Measurements from ENCODE around the gene HMX1.

The HMX1 gene

DNA sequence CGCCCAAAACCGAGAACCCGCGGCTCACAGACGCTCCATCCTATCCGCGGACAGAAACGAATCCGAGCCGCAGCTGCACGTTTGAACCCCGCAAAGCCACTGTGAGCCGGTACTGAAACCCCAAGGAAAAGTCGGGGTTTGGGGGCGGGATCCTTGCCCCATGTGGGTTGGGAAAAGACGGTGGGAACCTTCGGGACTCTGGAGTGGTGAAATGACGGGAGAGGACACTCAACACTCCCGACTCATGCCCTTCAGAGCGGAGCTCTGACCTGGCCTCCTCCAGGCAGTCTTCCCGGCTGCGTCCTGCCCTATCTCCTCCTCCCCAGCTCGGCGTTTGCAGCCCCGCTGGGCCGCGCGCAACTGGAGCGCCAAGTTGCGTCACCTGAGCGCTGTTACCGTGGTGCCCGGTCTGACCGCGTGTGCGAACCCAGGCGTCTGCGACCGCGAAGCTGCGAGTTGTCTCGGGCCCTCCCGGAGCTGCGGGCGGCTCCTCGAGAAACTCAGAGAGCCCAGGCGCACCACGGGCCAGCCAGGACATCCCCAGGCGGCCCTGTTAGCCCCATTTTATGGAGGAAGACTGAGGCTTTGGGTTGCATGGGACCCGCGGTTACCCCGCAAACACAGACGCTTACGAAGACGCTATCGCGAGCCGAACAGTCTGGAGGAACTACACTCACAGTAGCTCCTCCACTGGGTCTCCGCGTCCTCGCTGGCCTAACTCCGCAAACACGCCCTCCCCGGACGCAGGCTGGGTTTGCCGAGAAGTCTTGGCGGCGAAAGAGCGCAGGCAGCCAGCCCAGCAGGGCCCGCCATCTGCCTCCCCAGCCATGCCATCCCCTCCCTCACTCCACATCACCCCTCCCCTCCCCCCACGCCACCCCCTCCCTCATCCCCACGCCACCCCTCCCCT is 20.3 kb upstream of the HMX1 start:
- no peak for DNase-seq (ENCODE audit: low read depth)

DNA sequence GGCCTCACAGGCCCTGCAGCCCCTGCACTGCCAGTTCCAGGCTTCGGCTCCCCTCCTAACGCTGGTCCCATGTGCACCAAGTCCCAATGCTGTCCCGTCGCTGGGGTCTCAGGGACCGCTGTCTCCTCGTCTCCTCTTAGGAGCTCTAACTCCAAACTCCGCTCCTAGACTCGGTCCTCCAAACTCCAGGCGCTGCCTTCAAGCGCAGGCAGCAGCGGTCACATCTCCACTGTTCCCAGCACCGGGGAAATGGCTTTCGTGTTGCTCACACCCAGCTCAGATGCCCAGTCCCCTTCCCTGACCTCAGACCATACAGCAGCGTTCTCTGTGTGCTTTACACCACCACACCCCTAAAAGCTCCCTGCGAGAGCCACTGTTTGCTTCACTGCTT is 19.6 kb upstream of the HMX1 start:
- DNase-seq (ENCODE audit: low read depth), result no peak

DNA sequence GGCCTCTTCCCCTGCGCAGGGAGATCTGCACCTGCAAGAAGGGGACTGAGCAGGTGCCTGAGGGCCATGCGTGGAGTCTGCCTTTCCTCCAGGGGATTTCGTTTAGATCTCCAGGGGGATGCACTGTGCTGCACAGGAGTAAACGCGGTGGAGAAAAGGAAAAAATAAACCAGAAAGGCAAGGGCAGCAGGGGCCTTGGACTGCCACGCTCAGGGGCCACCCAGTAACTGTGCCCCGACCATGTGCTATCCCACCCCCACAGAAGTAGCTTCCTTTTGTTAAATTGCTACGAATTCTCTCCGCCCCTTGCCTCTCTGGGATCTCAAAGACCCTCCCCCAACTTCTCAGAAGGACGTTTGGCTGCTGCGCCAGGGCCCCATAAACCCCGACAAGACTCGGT is 17.2 kb upstream of the HMX1 start:
- no peak for DNase-seq (ENCODE audit: low read depth)

DNA sequence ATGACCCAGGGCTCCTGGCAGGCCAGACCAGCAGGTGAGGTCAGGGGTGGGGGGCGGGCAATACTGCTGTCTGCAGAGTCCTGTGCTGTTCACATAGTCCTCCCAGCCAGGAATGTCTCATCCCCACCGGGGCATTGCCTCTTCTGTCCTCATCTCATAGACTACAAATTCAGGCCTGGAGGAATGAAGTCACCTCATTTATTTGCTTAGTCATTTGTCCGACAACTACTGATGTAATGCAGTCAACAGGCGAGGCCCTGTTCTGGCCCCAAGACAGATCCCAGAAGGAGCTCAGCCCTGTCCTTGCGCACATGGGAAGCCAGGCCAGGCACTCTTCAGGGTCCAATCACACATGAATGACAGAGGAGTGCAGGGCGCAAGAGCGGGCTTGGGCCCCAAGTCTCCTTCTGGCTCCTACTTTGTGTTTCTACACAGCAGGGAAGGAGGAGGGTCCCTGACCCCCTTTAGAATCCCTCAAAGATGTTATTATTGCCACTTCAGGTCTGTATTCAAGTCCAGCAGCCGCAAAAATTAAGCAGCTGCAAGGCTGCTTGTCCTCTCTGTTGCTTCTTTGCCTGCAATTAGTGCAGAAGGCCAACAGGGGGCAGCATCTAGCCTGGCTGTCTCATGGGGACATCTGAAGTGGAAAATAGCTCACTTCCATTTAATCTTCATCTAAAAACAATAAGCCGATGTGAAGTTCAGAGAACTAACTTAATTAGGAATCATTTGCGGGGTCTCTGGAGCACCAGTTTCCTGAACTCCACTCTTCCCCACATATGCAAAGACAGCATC is 15.2 kb upstream of the HMX1 start:
- DNase-seq (ENCODE audit: low read depth), result no peak

DNA sequence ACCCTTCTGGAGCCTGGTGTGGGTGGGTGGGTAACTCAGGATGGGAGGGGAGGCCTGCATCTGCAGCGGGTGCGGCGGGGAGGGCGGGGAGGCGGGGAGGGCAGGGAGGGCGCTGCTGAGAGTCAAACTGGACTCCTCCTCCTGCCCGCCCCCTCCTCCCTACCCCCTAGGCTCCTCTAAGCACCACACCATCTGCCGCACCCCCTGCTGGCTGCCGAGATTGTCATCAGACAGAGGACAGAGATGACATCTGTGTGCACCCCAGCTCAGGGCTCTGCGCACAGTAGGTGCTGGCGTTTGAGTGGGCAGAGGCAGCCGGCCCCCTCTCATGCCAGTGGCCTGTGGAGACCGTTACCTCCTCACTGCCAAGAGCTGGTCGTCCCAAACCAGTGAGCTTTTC is 10.6 kb upstream of the HMX1 start:
- no peak for DNase-seq (ENCODE audit: low read depth)

DNA sequence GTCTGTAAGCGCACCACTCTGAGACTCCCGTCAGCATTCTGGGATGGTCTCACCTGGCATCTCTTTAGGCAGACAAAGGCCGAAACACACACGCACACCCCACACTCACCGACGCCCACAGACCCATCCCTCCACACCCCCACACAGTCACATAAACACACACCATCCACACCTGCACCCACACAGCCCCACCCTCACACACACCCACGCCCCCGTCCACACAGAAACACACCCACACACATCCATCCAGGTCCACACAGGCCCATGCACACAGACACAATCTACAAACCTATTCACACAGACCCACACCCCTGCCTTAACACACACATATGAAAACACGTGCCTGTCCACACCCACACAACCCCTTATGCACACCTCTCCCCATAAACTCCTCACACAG is 9.2 kb upstream of the HMX1 start:
- DNase-seq (ENCODE audit: low read depth), result no peak

DNA sequence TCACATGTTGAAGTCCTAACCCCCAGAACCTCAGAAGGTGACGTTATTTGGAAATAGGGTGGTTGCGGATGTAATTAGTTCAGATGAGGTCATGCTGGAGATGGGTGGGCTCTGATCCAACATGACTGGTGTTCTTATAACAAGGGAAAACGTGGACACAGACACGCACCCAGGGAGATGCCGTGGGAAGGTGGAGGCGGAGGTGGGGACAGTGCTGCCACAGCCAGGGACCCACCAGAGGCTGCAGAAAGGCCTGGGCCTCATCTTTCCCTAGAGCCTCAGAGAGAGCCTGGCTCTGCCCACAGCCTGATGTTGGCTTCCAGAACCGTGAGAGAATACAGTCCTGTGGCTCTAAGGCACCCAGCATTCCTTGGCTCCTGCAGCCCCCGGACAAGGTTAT is 7.9 kb upstream of the HMX1 start:
- no peak for DNase-seq (ENCODE audit: low read depth)

DNA sequence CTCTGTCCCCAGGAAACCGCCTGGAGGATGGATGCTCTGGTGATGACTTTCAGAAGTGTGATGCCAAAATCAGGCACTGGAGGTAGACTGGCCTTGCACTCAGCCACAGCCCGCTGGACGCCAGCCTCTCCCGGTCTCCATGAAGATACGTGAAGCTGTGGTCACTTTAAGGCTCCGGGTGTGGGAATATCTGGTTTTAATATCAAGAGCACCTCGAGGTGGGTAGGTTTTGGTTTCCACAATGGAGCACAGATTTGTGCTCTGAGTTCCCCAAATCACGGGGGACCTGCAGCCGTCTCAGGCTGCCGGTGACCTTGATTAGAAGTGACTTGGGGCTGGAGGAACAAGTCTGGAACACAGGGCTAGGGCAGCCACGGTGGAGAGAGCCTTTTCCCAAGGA is 6.8 kb upstream of the HMX1 start:
- no peak for DNase-seq (ENCODE audit: low read depth)

DNA sequence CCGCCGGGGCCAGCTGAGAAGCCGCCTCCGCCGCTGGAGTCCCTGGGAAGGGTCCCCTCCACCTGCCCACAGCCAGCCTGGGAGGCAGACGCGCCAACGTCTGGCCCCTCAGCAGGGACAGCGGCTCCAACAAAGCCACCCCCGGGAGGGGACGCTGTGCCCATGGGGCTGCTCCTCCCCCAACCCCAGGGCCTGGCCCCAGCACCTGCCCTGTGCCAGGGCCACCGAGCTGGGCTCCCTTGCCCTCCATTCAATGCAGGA is 6.1 kb upstream of the HMX1 start:
- no peak for DNase-seq (ENCODE audit: low read depth)

DNA sequence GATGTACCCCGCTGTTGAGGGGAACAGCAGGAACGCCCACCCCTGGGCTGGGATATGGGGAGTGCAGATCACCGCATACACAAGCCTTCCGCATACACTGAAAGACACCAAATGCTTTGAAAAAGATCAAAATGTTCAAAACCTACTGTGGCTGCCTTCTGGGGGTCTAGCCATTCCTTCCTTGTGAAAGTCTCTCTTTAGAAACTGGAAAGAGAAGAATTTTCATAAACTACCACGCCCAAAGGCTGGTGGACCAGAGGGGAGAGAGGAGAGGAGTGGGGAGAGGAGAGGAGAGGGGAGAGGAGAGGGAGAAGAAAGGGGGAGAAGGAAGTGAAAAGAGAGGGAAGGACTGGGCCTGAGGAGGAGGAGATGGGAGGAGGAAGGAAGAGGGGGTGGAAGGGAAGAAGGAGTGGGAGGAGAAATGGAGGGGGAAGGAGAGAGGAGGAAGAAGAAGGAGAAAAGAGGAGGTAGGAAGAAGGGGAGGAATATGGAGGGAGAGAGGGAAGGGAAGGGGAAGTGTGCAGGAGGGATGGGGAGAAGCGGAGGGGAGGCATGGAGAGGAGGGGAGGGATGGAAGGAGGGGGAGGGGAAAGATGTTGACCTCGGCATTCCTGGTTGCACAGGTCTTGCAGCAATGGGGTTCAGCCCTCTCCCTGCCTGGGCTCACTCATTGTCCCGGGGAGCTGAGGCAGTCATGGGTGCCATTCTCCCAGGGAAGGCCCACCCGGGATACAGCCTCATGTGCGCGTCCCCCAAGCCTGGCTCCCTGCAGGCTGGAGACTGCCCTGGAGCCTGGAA is 5.5 kb upstream of the HMX1 start:
- DNase-seq (ENCODE audit: low read depth), result no peak

DNA sequence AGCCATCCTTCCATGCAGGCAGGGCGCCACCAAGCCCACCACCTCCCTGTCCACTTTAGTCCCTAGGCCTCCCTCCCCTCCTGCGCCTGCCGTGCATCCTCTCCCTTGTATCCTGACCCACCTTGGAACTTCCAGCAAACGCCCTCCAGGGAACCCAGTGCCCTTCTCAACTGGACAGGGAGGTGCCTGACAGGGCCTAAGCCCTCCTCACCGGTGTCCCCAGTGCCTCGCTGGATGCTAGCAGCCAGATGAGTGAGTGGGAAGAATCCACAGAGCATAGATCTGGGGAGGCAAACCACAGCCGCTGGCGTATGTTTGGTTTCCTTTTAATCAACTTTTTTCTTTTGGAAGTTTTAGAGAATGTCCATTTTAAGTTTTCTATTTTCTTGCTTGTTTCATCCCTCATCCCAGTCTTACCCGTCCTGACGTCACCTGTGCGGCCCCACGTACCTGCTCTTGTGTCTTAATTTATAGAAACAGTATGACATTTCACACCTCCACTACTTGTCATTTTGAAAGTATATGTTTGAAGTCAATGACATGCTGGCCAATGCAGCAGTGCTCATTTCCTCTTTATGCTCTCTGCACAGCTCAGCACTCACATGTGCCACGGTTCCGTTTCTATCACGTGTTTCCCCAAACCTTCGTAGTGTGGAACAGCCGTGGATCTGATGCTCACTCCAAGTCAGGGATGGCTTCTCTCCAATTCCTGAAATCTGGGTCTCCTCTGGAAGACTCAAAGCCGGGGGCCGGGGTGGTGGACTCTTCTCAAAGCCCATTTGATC is 3.4 kb upstream of the HMX1 start:
- no peak for DNase-seq (ENCODE audit: low read depth)

DNA sequence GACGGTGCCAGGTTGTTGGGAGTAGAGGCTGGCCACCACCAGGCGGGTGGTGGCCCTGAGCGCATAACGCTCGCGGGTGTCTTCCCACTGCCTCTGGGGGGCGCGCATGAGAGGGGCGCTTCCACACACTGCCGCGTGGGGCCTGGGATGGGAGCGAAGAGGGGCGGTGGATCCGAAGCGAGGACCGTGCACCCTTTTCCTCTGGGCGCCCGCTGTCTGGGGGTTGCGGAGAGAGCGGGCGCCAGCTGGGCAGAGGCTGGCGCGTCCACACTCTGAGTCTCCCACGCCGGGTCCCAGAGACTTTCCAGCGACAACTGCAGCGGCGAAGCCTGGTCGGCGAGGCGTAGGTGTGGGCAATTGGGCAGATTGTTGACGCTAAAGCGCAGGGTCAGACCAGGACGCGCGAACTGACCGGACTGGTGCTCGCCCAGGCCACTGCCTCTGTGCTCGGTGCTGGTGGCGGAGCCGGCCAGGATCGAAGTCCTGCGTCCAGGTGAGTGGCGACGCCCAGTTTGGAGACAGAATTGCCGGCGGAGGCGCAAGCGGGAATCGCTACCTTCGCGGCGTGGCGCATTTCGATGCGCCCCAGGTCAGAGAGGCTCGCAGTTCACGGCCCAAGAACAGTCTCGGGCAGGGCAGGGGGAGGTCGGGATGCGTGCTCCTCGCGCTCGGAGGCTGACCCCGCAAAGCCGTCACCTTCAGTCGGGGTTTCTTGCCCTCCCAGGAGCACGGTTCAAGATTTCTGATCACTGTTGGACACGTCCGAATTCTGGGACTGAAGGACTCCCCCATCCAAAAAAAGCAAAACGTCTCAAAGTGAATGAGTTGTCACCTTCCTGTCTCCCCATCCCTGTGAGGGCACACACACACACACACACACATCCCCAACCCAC is 2.6 kb upstream of the HMX1 start:
- no peak for DNase-seq (ENCODE audit: low read depth)

DNA sequence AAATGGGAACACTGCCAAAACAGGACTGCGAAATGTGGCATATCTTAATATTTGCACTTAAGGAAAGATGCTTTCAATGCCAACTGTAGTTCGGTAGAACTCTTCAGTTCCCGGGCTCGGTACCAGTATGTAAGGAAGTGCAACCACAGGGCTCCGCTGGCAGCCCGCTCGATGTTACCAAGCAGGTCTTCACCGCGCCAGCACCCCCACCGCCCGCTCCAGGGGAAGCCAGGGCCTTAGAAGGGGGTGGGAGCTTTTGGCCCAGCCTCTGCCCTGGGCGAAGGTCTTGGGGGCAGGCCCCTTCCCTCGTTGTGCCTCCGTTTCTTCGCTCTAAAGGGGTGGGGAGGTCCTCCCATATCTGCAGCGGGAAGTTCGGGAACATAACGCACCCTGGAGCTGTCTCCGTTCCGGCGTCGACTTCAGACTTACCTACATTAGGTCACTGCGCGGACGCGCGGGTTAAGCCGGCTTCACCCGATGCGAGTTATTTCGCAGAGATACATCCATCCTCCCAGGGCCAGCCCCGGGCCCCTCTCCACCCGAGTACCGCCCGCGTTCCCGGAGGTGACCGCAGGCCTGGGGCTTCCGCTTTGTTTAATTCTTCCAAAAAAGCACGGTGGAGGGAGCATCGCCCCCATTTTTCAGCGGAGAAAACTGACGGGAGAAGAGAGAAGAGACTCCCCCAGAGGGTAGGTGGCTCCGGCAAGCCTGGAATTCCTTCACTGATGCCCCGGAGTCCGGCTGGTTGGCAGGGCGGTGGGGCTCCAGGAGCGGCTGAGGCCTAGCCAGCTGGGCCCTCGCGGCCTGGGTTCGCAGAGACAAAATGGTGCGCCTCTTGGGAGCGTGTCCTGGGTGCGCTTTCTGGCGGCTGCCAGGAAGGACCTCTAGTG is 1.0 kb upstream of the HMX1 start:
- DNase-seq (ENCODE audit: low read depth), result no peak

DNA sequence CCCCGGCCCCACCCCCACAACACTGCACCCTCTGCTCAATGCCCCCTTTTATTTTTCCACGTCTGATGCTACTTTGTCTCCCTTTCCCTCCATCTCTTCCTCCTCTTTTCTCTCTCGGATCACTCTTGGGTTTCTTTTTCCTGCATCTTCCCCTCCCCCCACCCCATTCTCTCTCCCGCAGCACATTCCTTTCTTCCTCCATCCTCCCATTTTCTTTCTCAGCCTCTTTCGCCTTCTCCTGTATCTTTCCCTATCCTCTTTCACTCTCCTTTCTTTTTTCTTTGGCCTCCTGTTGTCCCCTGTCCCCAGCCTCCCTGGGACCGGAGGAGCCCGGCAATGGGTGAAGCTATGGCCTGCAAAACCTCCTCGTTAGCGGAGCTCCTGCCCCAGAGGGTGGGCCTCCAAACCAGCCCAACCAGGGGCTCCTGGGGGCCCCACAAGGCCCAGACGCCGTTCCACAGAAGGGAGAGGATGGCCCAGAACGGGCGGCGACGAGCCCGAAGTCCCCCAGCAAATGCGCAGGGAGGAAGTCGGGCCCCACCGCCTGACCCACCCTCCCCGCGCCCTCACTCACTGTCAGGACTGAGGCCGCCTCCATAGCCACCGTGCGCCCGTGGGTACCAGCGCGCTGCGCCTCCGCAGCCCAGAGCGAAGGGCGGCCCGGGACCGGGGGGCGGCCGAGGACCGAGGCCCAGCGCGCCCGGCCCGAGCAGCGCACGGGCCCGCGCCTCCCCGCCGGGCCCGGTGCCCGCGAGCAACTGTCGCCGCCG is 807 bp downstream of the HMX1 start:
- DNase-seq (ENCODE audit: low read depth), result no peak

DNA sequence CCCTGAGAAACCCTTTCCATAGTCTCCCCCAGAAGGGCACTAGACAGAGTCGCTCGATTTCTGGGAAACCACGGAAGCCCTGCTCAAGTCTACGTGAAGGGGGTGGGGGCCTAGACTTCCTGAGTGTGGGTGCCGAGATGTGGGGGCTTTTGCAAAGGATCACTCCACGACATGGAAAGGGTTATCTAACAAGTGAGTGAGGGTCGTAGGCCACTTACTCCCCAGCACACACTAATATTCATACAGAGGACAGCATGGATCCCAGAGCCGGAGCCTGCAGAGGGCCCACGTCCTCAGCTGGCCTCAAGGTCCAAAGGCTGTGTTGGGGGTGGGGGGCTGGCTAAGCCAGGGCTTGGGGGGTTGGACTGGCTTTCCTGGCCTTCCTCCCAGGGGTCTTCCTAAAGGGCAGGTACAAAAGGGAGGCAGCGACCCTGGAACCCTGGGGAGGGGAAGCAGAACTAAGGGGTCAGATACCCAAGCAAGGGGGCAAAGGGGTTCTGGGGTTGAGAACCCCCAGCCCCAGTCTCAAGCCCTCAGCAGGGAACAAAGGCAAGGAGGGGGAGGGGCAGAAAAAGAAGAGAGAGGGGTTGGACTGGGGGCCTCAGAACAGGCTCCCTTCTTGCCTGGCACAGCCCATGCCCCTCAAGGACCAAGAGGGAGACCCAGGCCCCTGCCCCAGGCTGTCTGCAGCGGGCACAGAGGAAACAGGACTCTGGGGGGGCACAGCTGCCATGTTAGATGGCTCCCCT is 1.6 kb downstream of the HMX1 start:
- no peak for DNase-seq (ENCODE audit: low read depth)

DNA sequence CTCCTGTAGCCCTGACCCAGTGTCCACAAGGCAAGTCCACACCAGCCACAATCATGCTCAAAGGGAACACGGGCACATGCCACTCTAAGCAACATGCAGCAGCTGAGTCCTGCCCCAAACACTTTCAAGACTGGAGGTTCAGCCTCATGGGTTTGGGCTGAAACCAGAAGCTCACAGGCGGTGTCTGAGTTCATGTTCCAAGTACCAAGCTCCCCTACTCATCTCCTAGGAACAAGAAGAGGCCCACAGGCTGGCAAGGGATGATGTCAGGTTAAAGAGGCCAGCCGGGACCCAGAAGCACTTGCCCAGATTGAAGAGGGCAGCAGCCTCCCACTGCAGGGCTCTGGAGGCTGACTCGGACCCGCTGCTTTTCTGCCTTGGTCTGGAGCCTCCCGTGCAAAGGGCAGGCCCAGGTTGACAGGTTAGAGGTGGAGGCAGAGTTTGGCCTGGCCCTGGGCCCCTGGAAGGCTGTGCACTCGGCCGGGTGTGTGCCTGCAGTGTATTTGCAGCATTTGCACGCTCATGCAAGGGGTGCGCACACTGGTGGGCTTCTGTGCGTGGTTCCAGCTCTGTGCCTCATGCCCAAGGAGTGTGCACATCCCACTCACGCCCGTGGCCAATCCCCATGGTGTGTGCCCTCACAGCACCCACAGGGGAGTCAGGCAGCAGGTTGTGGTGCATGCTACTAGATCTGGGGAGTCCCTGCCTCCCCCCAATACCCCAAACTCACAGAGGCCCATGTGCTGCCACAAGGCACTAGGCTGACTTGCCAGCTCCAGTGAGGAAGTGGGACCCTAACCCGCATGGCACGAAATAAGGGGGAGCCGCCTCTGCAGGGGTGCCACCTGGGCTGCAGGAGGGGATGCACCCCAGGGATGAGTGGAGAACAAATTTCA is 2.4 kb downstream of the HMX1 start:
- no peak for DNase-seq (ENCODE audit: low read depth)

DNA sequence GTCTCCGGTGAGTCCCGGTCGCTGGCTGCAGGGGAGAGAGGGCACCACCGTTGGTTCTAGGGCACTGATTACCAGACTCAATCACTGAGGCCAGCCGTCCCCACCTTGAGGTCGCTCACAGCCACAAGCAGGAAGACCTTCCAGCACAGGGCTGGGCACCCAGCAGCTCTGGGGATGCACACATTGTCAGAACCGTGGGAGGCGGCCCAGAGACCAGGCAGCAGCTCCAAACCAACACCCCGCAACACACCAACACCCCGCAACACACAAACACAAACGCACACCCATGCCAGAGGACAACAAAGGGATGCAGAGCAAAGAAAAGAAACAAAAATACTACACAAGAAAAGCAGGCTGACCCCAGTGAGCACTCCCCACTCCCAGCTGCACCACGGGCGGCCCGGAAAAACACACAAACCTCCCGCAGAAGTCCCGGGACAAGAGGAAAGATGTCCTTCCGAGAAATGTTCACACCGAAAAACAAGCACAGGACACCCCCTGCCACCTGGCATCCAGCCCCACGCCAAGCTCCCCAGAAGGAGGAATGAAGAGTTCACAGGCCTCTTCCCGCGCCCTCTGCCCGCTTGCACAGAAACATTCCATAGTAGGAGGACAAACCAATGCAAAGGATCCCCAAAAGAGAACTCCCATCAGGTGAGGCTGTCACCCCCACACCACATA is 3.2 kb downstream of the HMX1 start:
- DNase-seq (ENCODE audit: low read depth), result no peak
